Kidney (tissue), 14 donors: ENCODE measurements around the gene CAPRIN2. TPM values are rescaled to one million over a fixed set of nuclear protein-coding genes. Genes with fewer than 3 reads are reported as not detected.

ENCODE experiments used
- DNase-seq, 5 donors: peaks; one replicate each; pipeline ENCODE4 v3.0.0-alpha.2; 2013 to 2020
- FAIRE-seq: peaks from 2 replicates; lab custom pipeline; 2012; peaks lifted over from hg19 to GRCh38; lab: Jason Lieb, UNC
- H3K27ac ChIP-seq, 2 donors: one replicate each; pipeline ENCODE4 v1.7.0; 2013; ENCODE audit warnings: low read depth in 2 of 2, low read length in 2 of 2, inconsistent platforms in 1 of 2
- H3K27me3 ChIP-seq: one replicate; pipeline ENCODE4 v1.7.1; 2013; ENCODE audit warnings: low read length, inconsistent platforms; ENCODE audit not compliant: control insufficient read depth, insufficient read depth
- H3K36me3 ChIP-seq, 3 donors: one replicate each; pipeline versions ENCODE4 v1.7.0 to v1.7.1; 2013; ENCODE audit warnings: low read length in 3 of 3, control low read depth in 1 of 3, inconsistent platforms in 1 of 3; ENCODE audit not compliant: insufficient read depth in 3 of 3, control insufficient read depth in 2 of 3
- H3K4me1 ChIP-seq, 3 donors: one replicate each; pipeline versions ENCODE4 v1.7.0 to v1.7.1; 2013; ENCODE audit warnings: low read length in 3 of 3, inconsistent platforms in 1 of 3, low read depth in 1 of 3; ENCODE audit not compliant: control insufficient read depth in 2 of 3, insufficient read depth in 2 of 3
- H3K4me3 ChIP-seq, 3 donors: one replicate each; pipeline versions ENCODE4 v1.7.0 to v1.8.1; 2013; ENCODE audit warnings: low read length in 3 of 3, control low read depth in 1 of 3, inconsistent platforms in 1 of 3
- H3K9ac ChIP-seq, 3 donors: one replicate each; pipeline versions ENCODE4 v1.7.0 to v1.7.1; 2013; ENCODE audit warnings: low read length in 3 of 3, control low read depth in 1 of 3, inconsistent platforms in 1 of 3
- H3K9me3 ChIP-seq, 3 donors: one replicate each; pipeline versions ENCODE4 v1.7.0 to v1.7.1; 2013; ENCODE audit warnings: low read length in 3 of 3, control low read depth in 1 of 3, inconsistent platforms in 1 of 3; ENCODE audit not compliant: control insufficient read depth in 2 of 3, insufficient read depth in 1 of 3
- intact Hi-C: fragments of 100-400 bp; cut with DNase I; formaldehyde crosslinking; loops from one replicate; pipeline ENCODE4 v1.11.1; 2022
- polyA plus RNA-seq: library from polyadenylated mRNA; stranded (reverse); fragments of 350-450 nt; fragmentation: Illumina TruSeq; extraction: RNeasy Lipid Tissue Mini Kit (QIAGEN cat#74804); gene quantifications from one replicate; pipeline ENCODE4 v1.2.3, GENCODE V29; 2014; ENCODE audit warnings: low read depth, low replicate concordance; ENCODE audit not compliant: insufficient read depth
- total RNA-seq: library from RNA; stranded (reverse); fragmentation: NEBNext Ultra II Directional; extraction: Animal tissue kit (Norgen Biotek cat#: 25700); gene quantifications from one replicate; pipeline ENCODE4 v1.2.1, GENCODE V29; 2021
- TF ChIP-seq, protein P1 (sequence below): IDR thresholded peaks from 3 replicates; pipeline ENCODE4 v1.5.1; 2012; ENCODE audit warnings: mild to moderate bottlenecking, moderate library complexity, borderline replicate concordance; ENCODE audit not compliant: insufficient read depth; ENCODE audit errors: extremely low read depth
- donor health status: control.
- donor health status: control.
- donor health status: control.
- donor health status: control.
- donor health status: control.
- donor health status: DM: yes; HTN: yes; CAD: no.
- donor health status: Normal renal cell carcinoma (clear cell type).

CAPRIN2 gene
- total and polyA plus RNA-seq, 2 donors from 2014 or later, result 15.6 to 21.5 TPM

DNA sequence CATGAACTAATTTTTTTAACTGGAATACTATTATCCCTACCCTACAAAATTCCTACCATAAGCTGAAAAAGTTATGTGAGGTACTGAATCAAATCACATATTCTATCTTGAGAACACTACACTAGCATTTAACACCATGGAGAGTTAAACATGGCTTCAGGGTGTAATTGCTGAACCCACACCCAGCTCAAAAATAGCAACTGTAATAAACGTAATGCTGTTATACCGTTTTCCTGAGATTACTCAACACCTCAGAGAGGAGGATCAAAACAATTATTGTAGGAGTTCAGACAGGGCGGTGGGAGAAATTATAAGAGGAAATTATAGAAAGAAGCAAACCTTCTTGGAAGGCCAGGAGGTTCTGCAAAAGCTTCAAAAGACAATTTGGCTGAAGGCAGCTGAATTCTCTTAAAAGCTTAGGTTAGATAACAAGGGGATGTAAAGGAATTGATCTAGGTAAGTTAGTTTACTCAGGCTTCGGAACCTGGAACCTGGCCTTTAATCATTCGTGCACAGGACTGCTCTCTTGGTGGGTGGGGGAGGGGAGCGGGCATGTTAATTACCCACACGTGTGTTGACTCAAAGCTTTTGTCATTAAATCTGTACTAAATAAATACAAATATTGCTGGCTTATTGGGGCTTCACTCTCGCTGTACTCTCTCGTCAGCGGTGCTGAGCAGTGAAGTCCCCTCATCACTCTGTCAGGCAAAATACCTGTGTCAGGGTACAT, 47.0 kb downstream of the CAPRIN2 start:
- Histone ChIP-seq H3K27ac (no peak overlapping the region), H3K4me1 (no peaks in the 10 kb centered on the region), H3K27me3 (no peaks in the 10 kb centered on the region), H3K4me3 (no peak overlapping the region), H3K9me3 (no peaks in the 10 kb centered on the region), H3K36me3 (peaks cover 0 to 10% (median 10%) of the 10 kb centered on the region in 3 donors), H3K9ac (no peak overlapping the region)
- FAIRE-seq, result no peak
- DNase-seq, result no peak
- TF ChIP-seq, protein P1, sequence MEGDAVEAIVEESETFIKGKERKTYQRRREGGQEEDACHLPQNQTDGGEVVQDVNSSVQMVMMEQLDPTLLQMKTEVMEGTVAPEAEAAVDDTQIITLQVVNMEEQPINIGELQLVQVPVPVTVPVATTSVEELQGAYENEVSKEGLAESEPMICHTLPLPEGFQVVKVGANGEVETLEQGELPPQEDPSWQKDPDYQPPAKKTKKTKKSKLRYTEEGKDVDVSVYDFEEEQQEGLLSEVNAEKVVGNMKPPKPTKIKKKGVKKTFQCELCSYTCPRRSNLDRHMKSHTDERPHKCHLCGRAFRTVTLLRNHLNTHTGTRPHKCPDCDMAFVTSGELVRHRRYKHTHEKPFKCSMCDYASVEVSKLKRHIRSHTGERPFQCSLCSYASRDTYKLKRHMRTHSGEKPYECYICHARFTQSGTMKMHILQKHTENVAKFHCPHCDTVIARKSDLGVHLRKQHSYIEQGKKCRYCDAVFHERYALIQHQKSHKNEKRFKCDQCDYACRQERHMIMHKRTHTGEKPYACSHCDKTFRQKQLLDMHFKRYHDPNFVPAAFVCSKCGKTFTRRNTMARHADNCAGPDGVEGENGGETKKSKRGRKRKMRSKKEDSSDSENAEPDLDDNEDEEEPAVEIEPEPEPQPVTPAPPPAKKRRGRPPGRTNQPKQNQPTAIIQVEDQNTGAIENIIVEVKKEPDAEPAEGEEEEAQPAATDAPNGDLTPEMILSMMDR, result no peak
- intact Hi-C loops, result no loop called here

DNA sequence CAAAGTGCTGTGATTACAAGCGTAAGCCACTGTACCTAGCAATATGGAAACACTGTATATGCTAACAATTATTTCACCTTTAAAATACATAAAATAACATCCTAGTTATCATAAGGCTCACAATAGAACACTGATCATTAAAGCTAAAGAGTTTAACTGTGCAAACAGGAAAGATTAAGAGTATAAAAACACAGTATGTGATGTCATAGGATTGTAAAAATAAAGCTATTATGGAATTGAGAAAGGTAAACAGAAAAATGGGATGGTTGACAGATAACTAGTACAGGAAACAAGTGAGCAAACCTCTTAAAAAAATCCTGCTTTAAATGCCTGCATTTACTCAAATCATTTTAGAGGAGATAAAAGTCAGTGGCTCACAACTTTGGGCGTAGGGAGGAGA, 48.3 kb downstream of the CAPRIN2 start:
- FAIRE-seq (no peak), DNase-seq (no peak)
- Histone ChIP-seq H3K9me3 (no peaks in the 10 kb centered on the region), H3K9ac (no peak overlapping the region), H3K27me3 (no peaks in the 10 kb centered on the region), H3K36me3 (peaks cover 0 to 9% (median 8%) of the 10 kb centered on the region in 3 donors), H3K27ac (no peak overlapping the region), H3K4me1 (no peaks in the 10 kb centered on the region), H3K4me3 (no peak overlapping the region)
- intact Hi-C loops, result no loop called here
- TF ChIP-seq, protein P1, result no peak

DNA sequence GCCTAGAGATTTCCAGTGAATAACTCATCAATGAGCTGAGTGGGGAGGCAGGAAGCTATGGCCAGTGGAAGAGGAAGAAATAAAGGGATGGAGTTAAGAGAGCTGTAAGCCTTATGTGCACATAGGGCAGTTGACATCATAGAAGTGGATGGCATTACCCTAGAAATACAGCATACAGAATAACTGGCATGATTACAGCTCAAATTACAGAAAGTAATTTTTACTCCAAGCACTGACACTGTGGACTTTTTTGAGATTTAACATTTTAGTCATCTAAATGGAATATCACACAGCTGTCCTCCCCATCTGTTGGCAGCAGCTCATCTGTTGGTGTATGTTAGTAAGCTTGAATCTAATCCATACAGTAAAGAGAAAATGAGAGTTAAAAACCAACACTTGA, 53.7 kb downstream of the CAPRIN2 start:
- no peak for DNase-seq
- no peak for FAIRE-seq
- H3K36me3 ChIP-seq, result no peaks in the 10 kb centered on the region
- no peaks in the 10 kb centered on the region for H3K4me1 ChIP-seq
- no peaks in the 10 kb centered on the region for H3K9me3 ChIP-seq
- H3K4me3 ChIP-seq, result no peak overlapping the region
- intact Hi-C loops, result no loop called here
- H3K27me3 ChIP-seq, result no peaks in the 10 kb centered on the region
- TF ChIP-seq, protein P1, result no peak
- H3K9ac ChIP-seq, result no peak overlapping the region
- H3K27ac ChIP-seq, result no peak overlapping the region
